SKM-1 treated with dmso at 0.1 percent for 144 hours (cell line): ENCODE data around the gene ADARB2.

Source experiments
- DNase-seq: peaks from one replicate; lab custom pipeline; 2025; ENCODE audit not compliant: unreplicated experiment; lab: John Stamatoyannopoulos, UW

The ADARB2 gene

GRCh38 chr10:1643908-1644179, 93.5 kb downstream of the ADARB2 start:
- DNase-seq: no peak

- DNase-seq: no peak
These were observed 94.0 kb downstream of the ADARB2 start for GRCh38 chr10:1643161-1643907.

GRCh38 chr10:1642600-1643160, 94.6 kb downstream of the ADARB2 start:
- no peak for DNase-seq

- no peak for DNase-seq
These were observed 95.9 kb downstream of the ADARB2 start for GRCh38 chr10:1641402-1641801.

- no peak for DNase-seq
These were observed 98.4 kb downstream of the ADARB2 start for GRCh38 chr10:1638889-1639419.

- DNase-seq: no peak
These were observed 102.0 kb downstream of the ADARB2 start for GRCh38 chr10:1635340-1635739.

GRCh38 chr10:1634239-1634638, 103.1 kb downstream of the ADARB2 start:
- no peak for DNase-seq

GRCh38 chr10:1633783-1634182, 103.5 kb downstream of the ADARB2 start:
- DNase-seq: no peak

GRCh38 chr10:1632596-1632995, 104.7 kb downstream of the ADARB2 start:
- no peak for DNase-seq

- no peak for DNase-seq
These were observed 105.2 kb downstream of the ADARB2 start for GRCh38 chr10:1632141-1632540.

GRCh38 chr10:1631282-1631681, 106.0 kb downstream of the ADARB2 start:
- DNase-seq: no peak

GRCh38 chr10:1630304-1630703, 107.0 kb downstream of the ADARB2 start:
- no peak for DNase-seq

GRCh38 chr10:1629326-1630198, 107.8 kb downstream of the ADARB2 start:
- DNase-seq: no peak

- no peak for DNase-seq
These were observed 108.6 kb downstream of the ADARB2 start for GRCh38 chr10:1628757-1629156.

- no peak for DNase-seq
These were observed 109.4 kb downstream of the ADARB2 start for GRCh38 chr10:1627945-1628344.

- DNase-seq: no peak
These were observed 110.5 kb downstream of the ADARB2 start for GRCh38 chr10:1626835-1627234.

- DNase-seq: no peak
These were observed 110.9 kb downstream of the ADARB2 start for GRCh38 chr10:1626410-1626809.

GRCh38 chr10:1625731-1626130, 111.6 kb downstream of the ADARB2 start:
- DNase-seq: no peak

- no peak for DNase-seq
These were observed 112.2 kb downstream of the ADARB2 start for GRCh38 chr10:1625079-1625478.

GRCh38 chr10:1624240-1624639, 113.1 kb downstream of the ADARB2 start:
- no peak for DNase-seq

- DNase-seq: no peak
These were observed 116.5 kb downstream of the ADARB2 start for GRCh38 chr10:1620803-1621202.
